Mammary epithelial cell (primary cell): Measurements from ENCODE around the gene TEX14.

ENCODE experiments used
- CTCF ChIP-seq, 2 donors: IDR thresholded peaks in 1 of 2; conservative IDR thresholded peaks in 1 of 2; 2 replicates each; pipeline ENCODE4 v1.5.1; 2011 to 2012; ENCODE audit warnings: inconsistent platforms in 2 of 2, low read length in 2 of 2, mild to moderate bottlenecking in 2 of 2, control low read depth in 1 of 2, low read depth in 1 of 2; ENCODE audit not compliant: insufficient read depth in 1 of 2; ENCODE audit errors: extremely low read depth in 1 of 2
- EZH2 ChIP-seq: IDR thresholded peaks from 2 replicates; pipeline ENCODE4 v1.6.1; 2012; ENCODE audit warnings: low read length, inconsistent platforms, borderline replicate concordance

- TF ChIP-seq CTCF (conservative IDR thresholded peaks at IDR 0.05 in 1 of 2, IDR thresholded peaks at IDR 0.05 in 1 of 2; ENCODE audit: extremely low read depth in 1 of 2, insufficient read depth in 1 of 2, low read depth in 1 of 2, low read length in 2 of 2), result no peak
- TF ChIP-seq EZH2, result no peak
Measured at GRCh38 chr17:58648236-58648635, 43.6 kb downstream of the TEX14 start.
